HCT116 (cell line): Measurements from ENCODE around the gene GPR180. TPM values are rescaled to one million over a fixed set of nuclear protein-coding genes. Genes with fewer than 3 reads are reported as not detected.

Experiments used
- ATAC-seq: fragments of 200-7000 bp; cut with Tn5 transposase; 2 replicates; pipeline ENCODE4 v1.9.1; 2020; ENCODE audit warnings: mild to moderate bottlenecking, moderate library complexity
- BruUV-seq: library from RNA; stranded (reverse); fragments of 400-500 nt; replicated peaks from 2 replicates; lab custom pipeline; 2021; lab: Mats Ljungman, UMichigan
- CTCF ChIA-PET: fragments of 300-600 bp; sonication (Branson Sonifier 250); formaldehyde crosslinking; loops from one replicate; lab custom pipeline; 2021; ENCODE audit warnings: antibody characterized with exemption; lab: Charles Lee
- POLR2A ChIA-PET: fragments of 300-600, 350-600 bp; sonication (Branson Sonifier 250); formaldehyde crosslinking; loops from one replicate; lab custom pipeline; 2021; ENCODE audit warnings: antibody characterized with exemption; lab: Charles Lee
- RAD21 ChIA-PET, 2 experiments: fragments of 300-600 bp; sonication (Branson Sonifier 250); formaldehyde crosslinking; loops; one replicate each; lab custom pipeline; 2023; ENCODE audit warnings: low total read pairs in 2 of 2; ENCODE audit not compliant: uncharacterized antibody in 2 of 2, unreplicated experiment in 2 of 2, low non-redundant PET in 1 of 2; lab: Charles Lee
- DNase-seq: peaks from one replicate; pipeline ENCODE4 v3.0.0-alpha.2; 2010; ENCODE audit warnings: low read depth, low spot score
- H2AFZ ChIP-seq: fragments of 200-600 bp; shearing (Covaris generic), sonication (generic); 2 replicates; pipeline ENCODE4 v1.6.1; 2017; ENCODE audit warnings: low read depth, mixed run types, mixed read lengths, antibody characterized with exemption, low read length; ENCODE audit not compliant: poor library complexity, severe bottlenecking
- H3K27ac ChIP-seq: 2 replicates; pipeline ENCODE4 v1.5.1; 2012; ENCODE audit warnings: low read depth, low read length
- H3K27me3 ChIP-seq: fragments of 200-600 bp; sonication (generic); 2 replicates; pipeline ENCODE4 v1.6.1; 2016; ENCODE audit warnings: mixed run types, low read length, mixed read lengths; ENCODE audit not compliant: insufficient read depth
- H3K36me3 ChIP-seq, 2 experiments: fragments of 200-500 bp in 1 of 2; fragments of 200-600 bp in 1 of 2; sonication (Bioruptor generic) in 1 of 2; sonication (generic) in 1 of 2; 2 replicates each; pipeline versions ENCODE4 v1.5.1 to v1.6.1; 2014 to 2016; ENCODE audit warnings: low read length in 2 of 2, inconsistent platforms in 1 of 2, mixed read lengths in 1 of 2, mixed run types in 1 of 2; ENCODE audit not compliant: insufficient read depth in 2 of 2, control insufficient read depth in 1 of 2
- H3K4me1 ChIP-seq, 2 experiments: fragments of 200-600 bp in 1 of 2; sonication (generic) in 1 of 2; 2 replicates each; pipeline versions ENCODE4 v1.5.1 to v1.6.1; 2012 to 2017; ENCODE audit warnings: low read length in 2 of 2, inconsistent platforms in 1 of 2, mild to moderate bottlenecking in 1 of 2, mixed read lengths in 1 of 2, mixed run types in 1 of 2, moderate library complexity in 1 of 2; ENCODE audit not compliant: insufficient read depth in 2 of 2, control insufficient read depth in 1 of 2
- H3K4me2 ChIP-seq: fragments of 200-600 bp; sonication (generic); 2 replicates; pipeline ENCODE4 v1.6.1; 2017; ENCODE audit warnings: mixed run types, low read length, mixed read lengths
- H3K4me3 ChIP-seq, 2 experiments: fragments of 200-600 bp in 1 of 2; sonication (generic) in 1 of 2; replicated peaks in 1 of 2; 2 replicates each; pipeline ENCODE4 v1.5.1; 2011 to 2016; ENCODE audit warnings: low read length in 2 of 2, control low read depth in 1 of 2, low read depth in 1 of 2, mild to moderate bottlenecking in 1 of 2, mixed read lengths in 1 of 2, mixed run types in 1 of 2
- H3K79me2 ChIP-seq: fragments of 200-600 bp; sonication (generic); 2 replicates; pipeline ENCODE4 v1.6.1; 2017; ENCODE audit warnings: mild to moderate bottlenecking, mixed run types, low read length, moderate library complexity, mixed read lengths; ENCODE audit not compliant: insufficient read depth
- H3K9ac ChIP-seq: fragments of 200-600 bp; sonication (generic); 2 replicates; pipeline ENCODE4 v1.6.1; 2016; ENCODE audit warnings: low read length, mixed read lengths
- H3K9me2 ChIP-seq: fragments of 200-600 bp; sonication (generic), shearing (Covaris generic); 2 replicates; pipeline ENCODE4 v1.6.1; 2017; ENCODE audit warnings: mixed run types, mild to moderate bottlenecking, moderate library complexity; ENCODE audit not compliant: insufficient read depth
- H3K9me3 ChIP-seq, 2 experiments: fragments of 200-500 bp in 1 of 2; fragments of 200-600 bp in 1 of 2; sonication (Bioruptor generic) in 1 of 2; sonication (generic) in 1 of 2; 2 replicates each; pipeline ENCODE4 v1.6.1; 2014 to 2017; ENCODE audit warnings: low read length in 2 of 2, mixed read lengths in 2 of 2, inconsistent platforms in 1 of 2, low read depth in 1 of 2, mild to moderate bottlenecking in 1 of 2, mixed run types in 1 of 2, moderate library complexity in 1 of 2; ENCODE audit not compliant: control insufficient read depth in 1 of 2, insufficient read depth in 1 of 2
- H4K20me1 ChIP-seq: fragments of 200-600 bp; sonication (generic), shearing (Covaris generic); 2 replicates; pipeline ENCODE4 v1.6.1; 2017; ENCODE audit warnings: mixed run types, mild to moderate bottlenecking, moderate library complexity; ENCODE audit not compliant: insufficient read depth
- ATF3 ChIP-seq: IDR thresholded peaks from 2 replicates; pipeline ENCODE4 v1.6.1; 2012
- CEBPB ChIP-seq: IDR thresholded peaks from 2 replicates; pipeline ENCODE4 v1.6.1; 2012; ENCODE audit warnings: low read depth
- CTCF ChIP-seq, 3 experiments: fragments of 200-600 bp in 1 of 3; sonication (generic) in 1 of 3; IDR thresholded peaks in 2 of 3; conservative IDR thresholded peaks in 1 of 3; 2 replicates each; pipeline ENCODE4 v1.5.1; 2012 to 2017; ENCODE audit warnings: low read depth in 2 of 3, low read length in 2 of 3, antibody characterized with exemption in 1 of 3, borderline replicate concordance in 1 of 3, control low read depth in 1 of 3, mild to moderate bottlenecking in 1 of 3, mixed read lengths in 1 of 3, mixed run types in 1 of 3, moderate library complexity in 1 of 3; ENCODE audit not compliant: insufficient read depth in 1 of 3
- EGR1 ChIP-seq: IDR thresholded peaks from 2 replicates; pipeline ENCODE4 v1.6.1; 2012; ENCODE audit warnings: low read depth
- ELF1 ChIP-seq: IDR thresholded peaks from 2 replicates; pipeline ENCODE4 v1.6.1; 2012; ENCODE audit warnings: low read depth, borderline replicate concordance
- EZH2 ChIP-seq: fragments of 200-600 bp; sonication (generic); IDR thresholded peaks from 2 replicates; pipeline ENCODE4 v1.6.1; 2017; ENCODE audit warnings: antibody characterized with exemption, mixed run types
- JUND ChIP-seq: IDR thresholded peaks from 2 replicates; pipeline ENCODE4 v1.6.1; 2012
- MAX ChIP-seq: IDR thresholded peaks from 2 replicates; pipeline ENCODE4 v1.6.1; 2012
- POLR2A ChIP-seq: IDR thresholded peaks from 2 replicates; pipeline ENCODE4 v1.7.0; 2011; ENCODE audit warnings: borderline replicate concordance; ENCODE audit not compliant: insufficient read depth, insufficient read length; ENCODE audit errors: extremely low read depth
- POLR2AphosphoS5 ChIP-seq: IDR thresholded peaks from 2 replicates; pipeline ENCODE4 v1.6.1; 2011; ENCODE audit warnings: mild to moderate bottlenecking, low read depth, low read length, moderate library complexity
- RAD21 ChIP-seq: IDR thresholded peaks from 2 replicates; pipeline ENCODE4 v1.6.1; 2012; ENCODE audit warnings: low read depth, mild to moderate bottlenecking
- SIN3A ChIP-seq: IDR thresholded peaks from 2 replicates; pipeline ENCODE4 v1.6.1; 2012; ENCODE audit warnings: low read depth
- TCF7L2 ChIP-seq: IDR thresholded peaks from 2 replicates; pipeline ENCODE4 v1.7.0; 2011; ENCODE audit warnings: borderline replicate concordance, inconsistent platforms; ENCODE audit not compliant: insufficient read depth, insufficient read length; ENCODE audit errors: extremely low read depth
- YY1 ChIP-seq: IDR thresholded peaks from 2 replicates; pipeline ENCODE4 v1.6.1; 2011; ENCODE audit warnings: low read length, low read depth, moderate library complexity, mild to moderate bottlenecking; ENCODE audit not compliant: insufficient replicate concordance; ENCODE audit errors: extremely low read depth
- intact Hi-C: fragments of 100-400 bp; cut with micrococcal nuclease; formaldehyde crosslinking; loops from 2 replicates; pipeline ENCODE4 v1.10.0; 2022
- total RNA-seq: library from RNA; stranded (reverse); gene quantifications from one replicate; pipeline ENCODE4 v1.2.1, GENCODE V29; 2021; ENCODE audit not compliant: unreplicated experiment

Gene GPR180
- total RNA-seq, 1 experiment from 2014 or later = 6.4 TPM

- no TSS peak for BruUV-seq
- TF ChIP-seq YY1 (no peak), EGR1 (no peak), CTCF (IDR thresholded peaks at IDR 0.05 in 2 of 3, conservative IDR thresholded peaks at IDR 0.05 in 1 of 3; ENCODE audit: borderline replicate concordance in 1 of 3, insufficient read depth in 1 of 3, low read depth in 2 of 3, low read length in 2 of 3) (no peak), ATF3 (no peak), RAD21 (no peak), SIN3A (no peak), TCF7L2 (no peak), CEBPB (no peak), MAX (no peak), ELF1 (no peak), POLR2A (no peak), POLR2AphosphoS5 (no peak), EZH2 (no peak), JUND (no peak)
- TF ChIP-seq, all 23 proteins: peak for 0
- DNase-seq (no peak), ATAC-seq (no peak)
- Histone ChIP-seq H3K4me3 (no peak overlapping the region), H3K9me3 (no peaks in the 10 kb centered on the region), H3K4me2 (no peak overlapping the region), H4K20me1 (no peaks in the 10 kb centered on the region; the same call in 1 of the 2 replicates), H2AFZ (no peak overlapping the region), H3K27me3 (no peaks in the 10 kb centered on the region), H3K4me1 (no peaks in the 10 kb centered on the region), H3K9me2 (no peaks in the 10 kb centered on the region), H3K36me3 (peaks cover 26 to 36% of the 10 kb centered on the region in 2 experiments), H3K9ac (no peak overlapping the region), H3K27ac (no peak overlapping the region), H3K79me2 (peaks cover 86% of the 10 kb centered on the region)
- ChIA-PET RAD21 (no interaction called here), CTCF (no interaction called here), POLR2A (no interaction called here)
- intact Hi-C loops = no loop called here
These were observed 13.1 kb upstream of the GPR180 start for GRCh38 chr13:94588541-94588940.
